ENCODE data around the gene PCK2. TPM values are rescaled to one million over a fixed set of nuclear protein-coding genes. Genes with fewer than 3 reads are reported as not detected.

PCK2 gene
- total and polyA plus RNA-seq, 4 donors = 39.8 to 250 (median 221) TPM

GRCh38 chr14:24080142-24080530 is 14.0 kb upstream of the PCK2 start (continued):
- no peak for TF ChIP-seq REST (IDR thresholded peaks at IDR 0.05)
- no peak for TF ChIP-seq JUND (IDR thresholded peaks at IDR 0.05)
- TF ChIP-seq HNF4A (conservative IDR thresholded peaks at IDR 0.05) = no peak

- no peak for TF ChIP-seq GABPA (IDR thresholded peaks at IDR 0.05 in 1 of 2, conservative IDR thresholded peaks at IDR 0.05 in 1 of 2)
- peak; percentile 6 to 8 for TF ChIP-seq HNF4A (conservative IDR thresholded peaks at IDR 0.05)
- WGBS = under 1% methylated on average over 74 of the region's 74 CpGs
Measured at GRCh38 chr14:24080888-24081738, 13.0 kb upstream of the PCK2 start.

GRCh38 chr14:24081739-24082211 is 12.3 kb upstream of the PCK2 start:
- no peak for DNase-seq (ENCODE audit: low spot score)
- Histone ChIP-seq H3K4me3 (ENCODE audit: low read depth in 1 of 3, low read length in 3 of 3) (peak overlapping the region in 2 of 3 donors; percentile 76 to 80), H3K4me1 (ENCODE audit: control insufficient read depth in 4 of 4, insufficient read depth in 4 of 4, low read length in 3 of 4) (peaks cover 2 to 24% (median 20%) of the 10 kb centered on the region in 4 donors), H3K9ac (ENCODE audit: low read depth in 1 of 2, low read length in 2 of 2) (peak overlapping the region in 1 of 2 donors; percentile 22), H3K36me3 (ENCODE audit: control insufficient read depth in 4 of 4, insufficient read depth in 3 of 4, low read depth in 1 of 4, low read length in 3 of 4) (no peaks in the 10 kb centered on the region), H3K27ac (ENCODE audit: low read depth in 1 of 2, low read length in 2 of 2) (peak overlapping the region; percentile 58 to 74), H3K27me3 (ENCODE audit: control insufficient read depth in 4 of 4, insufficient read depth in 4 of 4, low read length in 3 of 4) (no peaks in the 10 kb centered on the region), H3K9me3 (ENCODE audit: control insufficient read depth in 4 of 4, low read length in 3 of 4) (no peaks in the 10 kb centered on the region)
- TF ChIP-seq NR2F2 (IDR thresholded peaks at IDR 0.05) = no peak
- TF ChIP-seq HNF4G (IDR thresholded peaks at IDR 0.05) = no peak
- no peak for TF ChIP-seq GABPA (IDR thresholded peaks at IDR 0.05 in 1 of 2, conservative IDR thresholded peaks at IDR 0.05 in 1 of 2)
- no peak for TF ChIP-seq ZBTB33 (IDR thresholded peaks at IDR 0.05)
- TF ChIP-seq FOXA2 (IDR thresholded peaks at IDR 0.05) = no peak
- TF ChIP-seq REST (IDR thresholded peaks at IDR 0.05) = no peak
- no peak for TF ChIP-seq SP1 (IDR thresholded peaks at IDR 0.05)
- 32% methylated on average over 26 of the region's 26 CpGs for whole genome bisulfite sequencing

More at GRCh38 chr14:24080888-24081738, 13.0 kb upstream of the PCK2 start:
- Histone ChIP-seq H3K4me1 (ENCODE audit: control insufficient read depth in 4 of 4, insufficient read depth in 4 of 4, low read length in 3 of 4) (peaks cover 2 to 25% (median 20%) of the 10 kb centered on the region in 4 donors), H3K4me3 (ENCODE audit: low read depth in 1 of 3, low read length in 3 of 3) (peak overlapping the region; percentile 61 to 80 (median 76)), H3K9me3 (ENCODE audit: control insufficient read depth in 4 of 4, low read length in 3 of 4) (no peaks in the 10 kb centered on the region), H3K27ac (ENCODE audit: low read depth in 1 of 2, low read length in 2 of 2) (peak overlapping the region; percentile 58 to 74), H3K36me3 (ENCODE audit: control insufficient read depth in 4 of 4, insufficient read depth in 3 of 4, low read depth in 1 of 4, low read length in 3 of 4) (no peaks in the 10 kb centered on the region), H3K9ac (ENCODE audit: low read depth in 1 of 2, low read length in 2 of 2) (peak overlapping the region in 1 of 2 donors; percentile 36), H3K27me3 (ENCODE audit: control insufficient read depth in 4 of 4, insufficient read depth in 4 of 4, low read length in 3 of 4) (no peaks in the 10 kb centered on the region)
- peak; percentile 58 for DNase-seq (ENCODE audit: low spot score)

Measured in liver (tissue), 9 donors.